Chondrocyte (in vitro differentiated cells): ENCODE data around the gene CHRNA10. TPM values are rescaled to one million over a fixed set of nuclear protein-coding genes. Genes with fewer than 3 reads are reported as not detected.

Experiments
- DNase-seq: peaks from one replicate; pipeline ENCODE4 v3.0.0; 2021; ENCODE audit warnings: mixed read lengths, low spot score
- H3K27ac Mint-ChIP-seq: one replicate; pipeline ENCODE4 v1.8.0; 2021; ENCODE audit warnings: mild to moderate bottlenecking, moderate library complexity, mixed read lengths; ENCODE audit not compliant: unreplicated experiment
- H3K27me3 Mint-ChIP-seq: 2 replicates; pipeline ENCODE4 v1.8.0; 2021; ENCODE audit warnings: low read depth, mixed read lengths
- H3K36me3 Mint-ChIP-seq: 2 replicates; pipeline ENCODE4 v1.8.0; 2021; ENCODE audit warnings: low read depth, mixed read lengths
- H3K4me1 Mint-ChIP-seq: 2 replicates; pipeline ENCODE4 v1.8.0; 2021; ENCODE audit warnings: low read depth, mild to moderate bottlenecking, mixed read lengths
- H3K4me3 Mint-ChIP-seq: one replicate; pipeline ENCODE4 v1.8.0; 2021; ENCODE audit warnings: mild to moderate bottlenecking, moderate library complexity, mixed read lengths; ENCODE audit not compliant: unreplicated experiment
- H3K9me3 Mint-ChIP-seq: 2 replicates; pipeline ENCODE4 v1.8.0; 2021; ENCODE audit warnings: low read depth, mixed read lengths
- total RNA-seq: library from RNA; stranded (reverse); gene quantifications from 3 replicates; pipeline ENCODE4 v1.2.1, GENCODE V29; 2021
- TF ChIP-seq, protein P1 (sequence below): fragments of 200-600 bp; sonication (generic); IDR thresholded peaks from 2 replicates; pipeline ENCODE4 v1.5.0; 2021; ENCODE audit warnings: antibody characterized with exemption, mild to moderate bottlenecking, moderate library complexity

The CHRNA10 gene
- total RNA-seq, 1 donor from 2014 or later: 0.75 TPM

- no peaks in the 10 kb centered on the region for H3K9me3 Mint-ChIP-seq
- H3K27ac Mint-ChIP-seq: no peak overlapping the region
- no peaks in the 10 kb centered on the region for H3K27me3 Mint-ChIP-seq
- TF ChIP-seq, protein P1, sequence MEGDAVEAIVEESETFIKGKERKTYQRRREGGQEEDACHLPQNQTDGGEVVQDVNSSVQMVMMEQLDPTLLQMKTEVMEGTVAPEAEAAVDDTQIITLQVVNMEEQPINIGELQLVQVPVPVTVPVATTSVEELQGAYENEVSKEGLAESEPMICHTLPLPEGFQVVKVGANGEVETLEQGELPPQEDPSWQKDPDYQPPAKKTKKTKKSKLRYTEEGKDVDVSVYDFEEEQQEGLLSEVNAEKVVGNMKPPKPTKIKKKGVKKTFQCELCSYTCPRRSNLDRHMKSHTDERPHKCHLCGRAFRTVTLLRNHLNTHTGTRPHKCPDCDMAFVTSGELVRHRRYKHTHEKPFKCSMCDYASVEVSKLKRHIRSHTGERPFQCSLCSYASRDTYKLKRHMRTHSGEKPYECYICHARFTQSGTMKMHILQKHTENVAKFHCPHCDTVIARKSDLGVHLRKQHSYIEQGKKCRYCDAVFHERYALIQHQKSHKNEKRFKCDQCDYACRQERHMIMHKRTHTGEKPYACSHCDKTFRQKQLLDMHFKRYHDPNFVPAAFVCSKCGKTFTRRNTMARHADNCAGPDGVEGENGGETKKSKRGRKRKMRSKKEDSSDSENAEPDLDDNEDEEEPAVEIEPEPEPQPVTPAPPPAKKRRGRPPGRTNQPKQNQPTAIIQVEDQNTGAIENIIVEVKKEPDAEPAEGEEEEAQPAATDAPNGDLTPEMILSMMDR: no peak
- H3K4me3 Mint-ChIP-seq: no peak overlapping the region
- H3K4me1 Mint-ChIP-seq: peaks cover 3% of the 10 kb centered on the region
- no peak for DNase-seq
- H3K36me3 Mint-ChIP-seq: peaks cover 47% of the 10 kb centered on the region
These were observed 3.0 kb upstream of the CHRNA10 start for GRCh38 chr11:3674189-3674588.

GRCh38 chr11:3669742-3670183 is 1.4 kb downstream of the CHRNA10 start:
- Mint-ChIP-seq H3K9me3 (no peaks in the 10 kb centered on the region), H3K4me3 (no peak overlapping the region), H3K4me1 (peaks cover 3% of the 10 kb centered on the region), H3K36me3 (peaks cover 36% of the 10 kb centered on the region), H3K27me3 (no peaks in the 10 kb centered on the region), H3K27ac (no peak overlapping the region)
- no peak for DNase-seq
- TF ChIP-seq, protein P1: no peak

DNA sequence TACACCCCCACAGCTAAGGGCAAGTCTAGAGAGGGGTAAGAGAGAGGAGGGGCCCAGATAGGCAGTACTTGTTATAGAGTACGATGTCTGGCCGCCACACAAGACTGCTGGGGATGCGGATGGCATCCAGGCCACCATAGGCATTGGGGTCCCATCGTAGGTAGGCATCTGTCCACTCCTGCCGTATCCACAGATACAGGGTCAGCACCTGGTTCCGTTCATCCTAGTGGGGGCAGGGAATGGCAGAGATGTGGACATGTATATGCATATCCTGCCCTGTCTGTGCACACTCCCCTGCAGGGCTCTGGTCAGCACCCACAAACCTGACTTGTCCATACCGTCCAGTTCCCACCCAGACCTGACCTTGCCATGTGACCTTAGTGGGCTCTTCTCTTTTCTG is 2.1 kb downstream of the CHRNA10 start:
- Mint-ChIP-seq H3K27ac (no peak overlapping the region), H3K9me3 (no peaks in the 10 kb centered on the region), H3K36me3 (peaks cover 39% of the 10 kb centered on the region), H3K4me1 (no peaks in the 10 kb centered on the region), H3K27me3 (no peaks in the 10 kb centered on the region), H3K4me3 (no peak overlapping the region)
- TF ChIP-seq, protein P1: no peak
- no peak for DNase-seq

DNA sequence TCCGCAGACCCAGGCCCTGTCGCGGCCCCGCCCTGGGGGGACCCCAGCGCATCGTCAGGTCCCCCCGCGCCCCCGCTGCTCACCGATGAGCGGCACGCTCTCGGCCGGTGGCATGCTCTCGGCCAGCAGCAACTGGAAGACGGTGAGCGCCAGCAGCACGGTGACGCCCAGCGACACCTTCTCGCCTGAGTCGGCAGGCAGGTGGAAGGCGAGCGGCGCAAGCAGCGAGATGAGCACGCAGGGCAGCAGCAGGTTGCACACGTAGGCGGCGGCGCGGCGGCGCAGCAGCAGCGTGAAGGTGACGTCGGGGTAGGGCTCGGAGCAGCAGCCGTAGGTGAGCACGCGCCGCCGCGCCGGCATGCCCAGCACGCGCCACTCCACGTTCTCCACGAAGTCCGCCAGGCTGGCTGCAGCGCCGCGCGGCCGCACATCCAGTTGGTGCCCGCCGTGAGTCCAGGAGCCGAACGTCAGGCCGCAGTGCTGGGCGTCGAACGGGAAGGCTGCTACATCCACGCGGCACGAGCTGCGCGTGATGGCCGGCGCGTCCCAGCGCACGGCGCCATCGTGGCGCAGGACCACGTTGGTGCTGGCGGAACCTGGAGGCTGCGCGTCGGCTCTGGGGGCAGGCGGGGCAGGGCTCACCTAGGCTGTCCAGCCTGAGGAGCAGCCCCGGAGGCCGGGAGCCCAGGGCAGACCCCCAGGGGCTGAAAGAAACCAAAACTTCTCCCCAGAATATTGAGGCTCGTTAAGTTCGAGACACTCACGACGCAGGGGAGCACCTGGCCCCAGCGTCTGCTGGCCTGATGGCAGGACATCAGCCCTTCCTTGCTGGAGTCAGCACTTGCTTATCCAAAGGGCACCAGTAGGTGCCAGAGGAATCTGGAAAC is 3.8 kb downstream of the CHRNA10 start:
- no peak overlapping the region for H3K27ac Mint-ChIP-seq
- no peaks in the 10 kb centered on the region for H3K4me1 Mint-ChIP-seq
- peaks cover 37% of the 10 kb centered on the region for H3K36me3 Mint-ChIP-seq
- no peaks in the 10 kb centered on the region for H3K9me3 Mint-ChIP-seq
- TF ChIP-seq, protein P1: no peak
- DNase-seq: no peak
- H3K27me3 Mint-ChIP-seq: no peaks in the 10 kb centered on the region
- no peak overlapping the region for H3K4me3 Mint-ChIP-seq

- Mint-ChIP-seq H3K27me3 (no peaks in the 10 kb centered on the region), H3K27ac (no peak overlapping the region), H3K36me3 (peaks cover 32% of the 10 kb centered on the region), H3K9me3 (no peaks in the 10 kb centered on the region), H3K4me1 (no peaks in the 10 kb centered on the region), H3K4me3 (no peak overlapping the region)
- TF ChIP-seq, protein P1: no peak
- no peak for DNase-seq
These were observed 5.1 kb downstream of the CHRNA10 start for GRCh38 chr11:3666023-3666530.
